SK-N-SH treated with all-trans-retinoic acid at 6 μM for 48 hours (cell line): Measurements from ENCODE around the gene FAM227B.

Source experiments
- ATAC-seq: fragments of 200-7000 bp; cut with Tn5 transposase; 3 replicates; pipeline ENCODE4 v1.9.1; 2020; ENCODE audit warnings: mild to moderate bottlenecking, moderate library complexity
- ARNTL ChIP-seq: fragments of 450-650 bp; formaldehyde crosslinking; IDR thresholded peaks from 2 replicates; pipeline ENCODE4 v1.5.0; 2020; ENCODE audit warnings: low read depth, mild to moderate bottlenecking, moderate library complexity, borderline replicate concordance
- BACH2 ChIP-seq: fragments of 250-450 bp; sonication (Bioruptor Pico); IDR thresholded peaks from 2 replicates; pipeline ENCODE4 v1.9.0; 2021; ENCODE audit warnings: mild to moderate bottlenecking, borderline replicate concordance
- CREB5 ChIP-seq: fragments of 250-450 bp; sonication (Bioruptor Pico); IDR thresholded peaks from 2 replicates; pipeline ENCODE4 v1.5.1; 2020; ENCODE audit warnings: low read depth, mild to moderate bottlenecking, moderate library complexity
- CSDC2 ChIP-seq: fragments of 250-450 bp; sonication (Bioruptor Pico); IDR thresholded peaks from 2 replicates; pipeline ENCODE4 v1.5.0; 2020; ENCODE audit warnings: mild to moderate bottlenecking, moderate library complexity
- ESRRG ChIP-seq: fragments of 250-450 bp; sonication (Bioruptor Pico); IDR thresholded peaks from 2 replicates; pipeline ENCODE4 v1.6.1; 2021; ENCODE audit warnings: mild to moderate bottlenecking
- GLIS3 ChIP-seq: fragments of 250-450 bp; sonication (Bioruptor Pico); IDR thresholded peaks from 2 replicates; pipeline ENCODE4 v1.5.0; 2020; ENCODE audit warnings: mild to moderate bottlenecking, moderate library complexity
- ISL1 ChIP-seq: fragments of 250-450 bp; sonication (Bioruptor Pico); IDR thresholded peaks from 2 replicates; pipeline ENCODE4 v2.1.2; 2022; ENCODE audit warnings: mild to moderate bottlenecking, moderate library complexity
- OSR1 ChIP-seq: fragments of 250-450 bp; sonication (Bioruptor Pico); IDR thresholded peaks from 2 replicates; pipeline ENCODE4 v1.8.0; 2022; ENCODE audit warnings: moderate library complexity, mild to moderate bottlenecking, inconsistent platforms
- PATZ1 ChIP-seq: fragments of 250-450 bp; sonication (Bioruptor Pico); IDR thresholded peaks from 2 replicates; pipeline ENCODE4 v1.8.0; 2020; ENCODE audit warnings: mild to moderate bottlenecking, moderate library complexity, borderline replicate concordance
- PPARA ChIP-seq: fragments of 250-450 bp; sonication (Bioruptor Pico); IDR thresholded peaks from 2 replicates; pipeline ENCODE4 v1.5.0; 2020; ENCODE audit warnings: mild to moderate bottlenecking, borderline replicate concordance
- RARB ChIP-seq: fragments of 250-450 bp; sonication (Bioruptor Pico); IDR thresholded peaks from 2 replicates; pipeline ENCODE4 v1.8.0; 2021; ENCODE audit warnings: mild to moderate bottlenecking, moderate library complexity
- SNAI2 ChIP-seq: fragments of 250-450 bp; sonication (Bioruptor Pico); IDR thresholded peaks from 2 replicates; pipeline ENCODE4 v1.5.0; 2020; ENCODE audit warnings: mild to moderate bottlenecking, moderate library complexity
- TCF4 ChIP-seq: fragments of 250-450 bp; sonication (Bioruptor Pico); IDR thresholded peaks from 2 replicates; pipeline ENCODE4 v1.8.0; 2021; ENCODE audit warnings: mild to moderate bottlenecking, moderate library complexity, borderline replicate concordance
- TOX ChIP-seq: fragments of 250-450 bp; sonication (Bioruptor Pico); IDR thresholded peaks from 2 replicates; pipeline ENCODE4 v1.8.0; 2021; ENCODE audit warnings: mild to moderate bottlenecking, moderate library complexity, borderline replicate concordance
- ZC3H10 ChIP-seq: fragments of 250-450 bp; sonication (Bioruptor Pico); IDR thresholded peaks from 2 replicates; pipeline ENCODE4 v1.5.1; 2021; ENCODE audit warnings: mild to moderate bottlenecking, moderate library complexity
- ZFP3 ChIP-seq: fragments of 250-450 bp; sonication (Bioruptor Pico); IDR thresholded peaks from 2 replicates; pipeline ENCODE4 v1.5.0; 2020; ENCODE audit warnings: mild to moderate bottlenecking, moderate library complexity
- ZFP30 ChIP-seq: fragments of 450-650 bp; formaldehyde crosslinking; IDR thresholded peaks from 2 replicates; pipeline ENCODE4 v1.5.0; 2022; ENCODE audit warnings: mild to moderate bottlenecking, moderate library complexity
- ZNF70 ChIP-seq: fragments of 450-650 bp; formaldehyde crosslinking; IDR thresholded peaks from 2 replicates; pipeline ENCODE4 v1.5.0; 2020; ENCODE audit warnings: mild to moderate bottlenecking, moderate library complexity
- ZNF8 ChIP-seq: fragments of 450-650 bp; formaldehyde crosslinking; IDR thresholded peaks from 2 replicates; pipeline ENCODE4 v1.5.0; 2020; ENCODE audit warnings: mild to moderate bottlenecking, moderate library complexity
- TF ChIP-seq, protein P1 (sequence below): fragments of 250-450 bp; sonication (Bioruptor Pico); IDR thresholded peaks from 2 replicates; pipeline ENCODE4 v1.8.0; 2021; ENCODE audit warnings: low read depth, mild to moderate bottlenecking, moderate library complexity, borderline replicate concordance
- TF ChIP-seq, protein P2 (sequence below): fragments of 250-450 bp; sonication (Bioruptor Pico); IDR thresholded peaks from 2 replicates; pipeline ENCODE4 v1.5.1; 2021; ENCODE audit warnings: mild to moderate bottlenecking, moderate library complexity

FAM227B gene

DNA sequence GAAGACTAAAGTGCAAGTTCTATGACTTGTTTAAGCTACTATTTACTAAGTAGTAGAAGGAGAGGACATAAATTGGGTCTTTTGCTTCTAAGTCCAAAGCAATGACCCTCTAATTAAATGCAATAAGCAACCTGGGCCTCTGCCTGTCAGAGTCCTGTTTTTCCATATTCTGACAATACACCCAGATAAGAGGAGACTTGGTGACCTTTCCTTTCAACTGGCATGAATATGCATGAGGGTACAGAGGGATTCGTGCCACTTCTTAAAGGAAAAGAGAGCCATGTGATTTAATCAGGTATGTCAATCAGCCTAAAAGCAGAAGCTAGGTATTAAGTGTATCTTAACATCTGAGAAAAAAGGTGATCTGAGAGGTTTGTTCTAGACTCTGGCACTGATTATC lies 248.3 kb downstream of the FAM227B start:
- no peak for ATAC-seq
- TF ChIP-seq ARNTL (CRISPR knock-in tag) (no peak), GLIS3 (CRISPR knock-in tag) (no peak), CREB5 (CRISPR knock-in tag) (no peak), ZC3H10 (CRISPR knock-in tag) (no peak), BACH2 (CRISPR knock-in tag) (no peak), ZNF70 (CRISPR knock-in tag) (no peak), RARB (CRISPR knock-in tag) (no peak), ESRRG (CRISPR knock-in tag) (no peak), TOX (CRISPR knock-in tag) (no peak), CSDC2 (no peak), PPARA (CRISPR knock-in tag) (no peak), ZNF8 (no peak), OSR1 (CRISPR knock-in tag) (no peak), ZFP3 (CRISPR knock-in tag) (no peak), ZFP30 (CRISPR knock-in tag) (no peak), SNAI2 (CRISPR knock-in tag) (no peak), ISL1 (CRISPR knock-in tag) (no peak), PATZ1 (no peak)
- TF ChIP-seq, protein P1, sequence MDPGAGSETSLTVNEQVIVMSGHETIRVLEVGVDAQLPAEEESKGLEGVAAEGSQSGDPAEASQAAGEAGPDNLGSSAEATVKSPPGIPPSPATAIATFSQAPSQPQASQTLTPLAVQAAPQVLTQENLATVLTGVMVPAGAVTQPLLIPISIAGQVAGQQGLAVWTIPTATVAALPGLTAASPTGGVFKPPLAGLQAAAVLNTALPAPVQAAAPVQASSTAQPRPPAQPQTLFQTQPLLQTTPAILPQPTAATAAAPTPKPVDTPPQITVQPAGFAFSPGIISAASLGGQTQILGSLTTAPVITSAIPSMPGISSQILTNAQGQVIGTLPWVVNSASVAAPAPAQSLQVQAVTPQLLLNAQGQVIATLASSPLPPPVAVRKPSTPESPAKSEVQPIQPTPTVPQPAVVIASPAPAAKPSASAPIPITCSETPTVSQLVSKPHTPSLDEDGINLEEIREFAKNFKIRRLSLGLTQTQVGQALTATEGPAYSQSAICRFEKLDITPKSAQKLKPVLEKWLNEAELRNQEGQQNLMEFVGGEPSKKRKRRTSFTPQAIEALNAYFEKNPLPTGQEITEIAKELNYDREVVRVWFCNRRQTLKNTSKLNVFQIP (CRISPR knock-in tag) = no peak
- TF ChIP-seq, protein P2, sequence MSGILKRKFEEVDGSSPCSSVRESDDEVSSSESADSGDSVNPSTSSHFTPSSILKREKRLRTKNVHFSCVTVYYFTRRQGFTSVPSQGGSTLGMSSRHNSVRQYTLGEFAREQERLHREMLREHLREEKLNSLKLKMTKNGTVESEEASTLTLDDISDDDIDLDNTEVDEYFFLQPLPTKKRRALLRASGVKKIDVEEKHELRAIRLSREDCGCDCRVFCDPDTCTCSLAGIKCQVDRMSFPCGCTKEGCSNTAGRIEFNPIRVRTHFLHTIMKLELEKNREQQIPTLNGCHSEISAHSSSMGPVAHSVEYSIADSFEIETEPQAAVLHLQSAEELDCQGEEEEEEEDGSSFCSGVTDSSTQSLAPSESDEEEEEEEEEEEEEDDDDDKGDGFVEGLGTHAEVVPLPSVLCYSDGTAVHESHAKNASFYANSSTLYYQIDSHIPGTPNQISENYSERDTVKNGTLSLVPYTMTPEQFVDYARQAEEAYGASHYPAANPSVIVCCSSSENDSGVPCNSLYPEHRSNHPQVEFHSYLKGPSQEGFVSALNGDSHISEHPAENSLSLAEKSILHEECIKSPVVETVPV (CRISPR knock-in tag) = no peak

DNA sequence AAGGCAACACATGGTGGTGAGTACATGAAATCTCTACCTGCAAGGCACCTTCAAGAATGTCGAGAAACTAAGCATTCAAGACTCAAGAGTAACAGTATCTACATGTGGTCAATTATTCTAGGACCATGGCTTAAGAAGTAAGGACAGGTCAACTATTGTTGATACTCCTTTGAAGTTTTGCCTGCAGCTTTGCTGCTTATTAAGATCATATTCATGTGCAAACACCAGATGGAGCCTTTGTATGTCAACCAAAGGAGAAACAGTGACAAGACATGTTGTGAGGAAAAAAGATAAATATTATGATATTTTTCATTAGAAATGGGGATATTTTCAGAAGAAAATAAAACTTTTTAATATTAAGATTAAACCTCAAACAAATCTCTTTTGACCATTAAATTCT lies 249.8 kb downstream of the FAM227B start:
- ATAC-seq = peak; percentile 42; the same call in 1 of the 3 replicates
- no peak for TF ChIP-seq TOX (CRISPR knock-in tag)
- TF ChIP-seq ZC3H10 (CRISPR knock-in tag) = no peak
- TF ChIP-seq ARNTL (CRISPR knock-in tag) = no peak
- no peak for TF ChIP-seq BACH2 (CRISPR knock-in tag)
- TF ChIP-seq OSR1 (CRISPR knock-in tag) = no peak

GRCh38 chr15:49366496-49366895 lies 254.1 kb downstream of the FAM227B start:
- TF ChIP-seq BACH2 (CRISPR knock-in tag) = no peak
- TF ChIP-seq ZFP30 (CRISPR knock-in tag) = no peak
- no peak for TF ChIP-seq RARB (CRISPR knock-in tag)
- TF ChIP-seq, protein P1 (CRISPR knock-in tag) = no peak
- no peak for TF ChIP-seq GLIS3 (CRISPR knock-in tag)
- TF ChIP-seq ZFP3 (CRISPR knock-in tag) = no peak
- no peak for TF ChIP-seq PPARA (CRISPR knock-in tag)
- TF ChIP-seq PATZ1 = no peak
- TF ChIP-seq TCF4 = no peak
- no peak for TF ChIP-seq ZNF8
- TF ChIP-seq ARNTL (CRISPR knock-in tag) = no peak
- no peak for TF ChIP-seq ZC3H10 (CRISPR knock-in tag)
- no peak for TF ChIP-seq ESRRG (CRISPR knock-in tag)
- no peak for TF ChIP-seq CREB5 (CRISPR knock-in tag)
- TF ChIP-seq, all 23 proteins: peak for 0
- ATAC-seq = no peak
